NCI-H128 (cell line): ENCODE results near the gene LCAT.

Experiments used
- DNase-seq: peaks from one replicate; lab custom pipeline; 2025; ENCODE audit not compliant: unreplicated experiment; lab: John Stamatoyannopoulos, UW

LCAT gene

GRCh38 chr16:67969254-67970039 lies 25.5 kb upstream of the LCAT start:
- DNase-seq: no peak

GRCh38 chr16:67968400-67969253 lies 24.7 kb upstream of the LCAT start, which contains the start of gene SLC12A4:
Gene SLC12A4, minus strand, starts transcription at chr16:67968637. Its CDS starts 84 bp downstream, at chr16:67968553.
- no peak for DNase-seq

- no peak for DNase-seq
Measured at GRCh38 chr16:67967958-67968399, 24.1 kb upstream of the LCAT start.

- no peak for DNase-seq
Measured at GRCh38 chr16:67967183-67967957, 23.4 kb upstream of the LCAT start.

- DNase-seq: no peak
Measured at GRCh38 chr16:67966549-67967182, 22.7 kb upstream of the LCAT start.

GRCh38 chr16:67965668-67966548 lies 22.0 kb upstream of the LCAT start:
- DNase-seq: no peak

GRCh38 chr16:67964477-67965131 lies 20.7 kb upstream of the LCAT start:
- DNase-seq: no peak

- no peak for DNase-seq
Measured at GRCh38 chr16:67963662-67964321, 19.9 kb upstream of the LCAT start.

- DNase-seq: no peak
Measured at GRCh38 chr16:67963292-67963661, 19.4 kb upstream of the LCAT start.

GRCh38 chr16:67962135-67962534 lies 18.2 kb upstream of the LCAT start:
- no peak for DNase-seq

GRCh38 chr16:67961551-67961957 lies 17.6 kb upstream of the LCAT start:
- DNase-seq: peak; percentile 69

- no peak for DNase-seq
Measured at GRCh38 chr16:67959536-67960329, 15.8 kb upstream of the LCAT start.

GRCh38 chr16:67957622-67958021 lies 13.7 kb upstream of the LCAT start:
- DNase-seq: no peak

- DNase-seq: no peak
Measured at GRCh38 chr16:67954421-67955196, 10.7 kb upstream of the LCAT start.

GRCh38 chr16:67953641-67954375 lies 9.9 kb upstream of the LCAT start:
- DNase-seq: no peak

GRCh38 chr16:67951485-67951884 lies 7.6 kb upstream of the LCAT start:
- DNase-seq: no peak
